ENCODE measurements around the gene FCSK. TPM values are rescaled to one million over a fixed set of nuclear protein-coding genes. Genes with fewer than 3 reads are reported as not detected.

FCSK gene
- total and polyA plus RNA-seq, 2 experiments from 2014 or later: 15.7 to 25.9 TPM

DNA sequence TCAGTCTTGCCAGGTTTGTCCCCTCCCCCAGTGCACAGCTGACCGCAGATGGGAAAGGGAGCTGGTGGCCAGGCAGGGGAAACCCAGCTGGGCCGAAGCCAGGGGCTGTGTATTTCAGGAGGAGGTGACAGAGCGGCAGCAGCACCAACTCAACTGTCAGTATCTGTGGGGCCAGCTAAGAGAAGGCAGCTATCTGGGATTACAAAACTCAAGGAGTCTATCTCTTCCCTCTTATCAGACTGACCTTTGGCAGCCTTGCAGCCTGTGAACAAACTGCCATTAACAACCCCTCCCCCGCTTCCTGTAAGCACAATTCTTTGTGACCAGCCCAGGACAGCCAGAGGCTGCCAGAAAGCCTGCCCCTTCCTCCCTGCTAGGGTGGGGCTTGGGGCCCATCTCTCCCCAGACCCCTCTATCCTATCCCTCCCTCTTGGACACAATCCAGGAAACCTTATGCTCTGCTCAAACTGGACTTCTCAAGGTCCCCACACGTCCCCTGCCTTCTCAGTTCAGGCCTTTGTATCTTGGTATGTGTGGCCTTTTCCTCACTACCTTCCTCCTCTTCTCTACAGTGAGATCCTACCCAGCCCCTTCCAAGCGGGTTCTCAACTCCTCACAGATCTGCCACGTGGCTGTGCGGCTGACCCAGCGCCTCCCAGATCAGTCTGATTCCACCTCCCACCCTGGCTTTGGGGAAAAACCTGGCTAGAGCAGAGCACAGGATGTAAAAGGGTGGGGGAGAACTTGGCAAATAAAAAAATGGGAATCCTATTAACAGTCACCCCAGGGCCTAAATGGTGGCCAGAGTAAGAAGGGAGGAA lies 26.0 kb upstream of the FCSK start:
- H2AFZ ChIP-seq: no peak overlapping the region
- DNase-seq (ENCODE audit: low spot score): peak; percentile 95
- H3K27ac ChIP-seq: peak overlapping the region; percentile 98
- H3K36me3 ChIP-seq (replicated peaks; ENCODE audit: insufficient read depth, low read depth): no peaks in the 10 kb centered on the region
- H3K27me3 ChIP-seq: no peaks in the 10 kb centered on the region
- peak overlapping the region; percentile 66 for H3K4me2 ChIP-seq
- no peaks in the 10 kb centered on the region for H3K9me3 ChIP-seq (ENCODE audit: low read depth)
- H3K79me2 ChIP-seq: peaks cover 78% of the 10 kb centered on the region
- no peak overlapping the region for H3K4me3 ChIP-seq
- TF ChIP-seq EZH2 (IDR thresholded peaks at IDR 0.05; ENCODE audit: borderline replicate concordance) (no peak), EZH2phosphoT487 (IDR thresholded peaks at IDR 0.05; ENCODE audit: low read depth, severe bottlenecking, unreplicated experiment) (no peak)
- TF ChIP-seq, protein P1, sequence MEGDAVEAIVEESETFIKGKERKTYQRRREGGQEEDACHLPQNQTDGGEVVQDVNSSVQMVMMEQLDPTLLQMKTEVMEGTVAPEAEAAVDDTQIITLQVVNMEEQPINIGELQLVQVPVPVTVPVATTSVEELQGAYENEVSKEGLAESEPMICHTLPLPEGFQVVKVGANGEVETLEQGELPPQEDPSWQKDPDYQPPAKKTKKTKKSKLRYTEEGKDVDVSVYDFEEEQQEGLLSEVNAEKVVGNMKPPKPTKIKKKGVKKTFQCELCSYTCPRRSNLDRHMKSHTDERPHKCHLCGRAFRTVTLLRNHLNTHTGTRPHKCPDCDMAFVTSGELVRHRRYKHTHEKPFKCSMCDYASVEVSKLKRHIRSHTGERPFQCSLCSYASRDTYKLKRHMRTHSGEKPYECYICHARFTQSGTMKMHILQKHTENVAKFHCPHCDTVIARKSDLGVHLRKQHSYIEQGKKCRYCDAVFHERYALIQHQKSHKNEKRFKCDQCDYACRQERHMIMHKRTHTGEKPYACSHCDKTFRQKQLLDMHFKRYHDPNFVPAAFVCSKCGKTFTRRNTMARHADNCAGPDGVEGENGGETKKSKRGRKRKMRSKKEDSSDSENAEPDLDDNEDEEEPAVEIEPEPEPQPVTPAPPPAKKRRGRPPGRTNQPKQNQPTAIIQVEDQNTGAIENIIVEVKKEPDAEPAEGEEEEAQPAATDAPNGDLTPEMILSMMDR (IDR thresholded peaks at IDR 0.05; ENCODE audit: poor library complexity): no peak
- WGBS (ENCODE audit: low lambda C conversion rate, missing lambda C conversion rate): 9% methylated on average over 9 of the region's 9 CpGs
- peaks cover 64% of the 10 kb centered on the region for H3K4me1 ChIP-seq (ENCODE audit: insufficient read depth)
- no peaks in the 10 kb centered on the region for H3K9me2 ChIP-seq (replicated peaks; ENCODE audit: insufficient read depth)
- peaks cover 6% of the 10 kb centered on the region for H4K20me1 ChIP-seq (ENCODE audit: insufficient read depth, poor library complexity, severe bottlenecking)

DNA sequence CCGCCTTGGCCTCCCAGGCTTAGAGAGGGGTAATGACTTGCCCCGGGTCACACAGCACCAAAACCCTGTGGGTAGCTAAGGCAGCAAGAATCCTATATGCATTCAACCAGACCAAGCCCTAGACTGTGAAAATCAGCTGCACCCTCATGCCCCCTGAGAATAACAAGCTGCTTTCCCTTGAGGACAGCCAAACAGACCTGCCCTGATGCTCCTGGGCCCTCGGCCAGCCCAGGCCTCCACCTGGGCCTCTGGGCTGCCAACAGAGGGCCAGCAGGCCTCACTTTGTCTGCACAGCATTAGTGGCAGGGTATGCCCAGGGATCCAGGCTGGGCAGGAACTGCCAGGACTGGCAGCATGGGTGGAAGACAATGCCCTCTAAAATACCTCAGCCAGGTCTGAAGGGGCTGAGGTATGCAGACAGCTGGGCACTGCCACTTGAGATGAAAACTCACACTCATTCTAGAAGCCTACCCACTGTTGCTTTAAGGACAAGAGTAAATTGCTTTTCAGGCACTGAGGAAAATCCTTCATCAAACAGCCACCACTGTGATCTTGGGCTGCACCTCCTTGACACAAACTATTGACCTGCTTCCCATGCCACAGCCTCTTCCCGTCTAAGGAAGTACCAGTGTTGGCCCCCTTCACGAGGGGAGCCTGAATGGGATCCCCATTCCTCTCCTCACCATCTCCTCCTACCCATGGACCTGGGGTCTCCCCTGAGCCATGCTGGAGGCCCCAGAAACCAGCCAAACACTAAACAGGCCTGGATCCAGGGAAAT lies 24.3 kb upstream of the FCSK start:
- Histone ChIP-seq H2AFZ (no peak overlapping the region), H3K27ac (peak overlapping the region; percentile 98), H4K20me1 (ENCODE audit: insufficient read depth, poor library complexity, severe bottlenecking) (peaks cover 6% of the 10 kb centered on the region), H3K9me2 (replicated peaks; ENCODE audit: insufficient read depth) (no peaks in the 10 kb centered on the region), H3K27me3 (no peaks in the 10 kb centered on the region), H3K4me3 (no peak overlapping the region), H3K9me3 (ENCODE audit: low read depth) (no peaks in the 10 kb centered on the region), H3K4me1 (ENCODE audit: insufficient read depth) (peaks cover 76% of the 10 kb centered on the region), H3K4me2 (peak overlapping the region; percentile 61), H3K36me3 (replicated peaks; ENCODE audit: insufficient read depth, low read depth) (no peaks in the 10 kb centered on the region), H3K79me2 (peaks cover 77% of the 10 kb centered on the region)
- DNase-seq (ENCODE audit: low spot score): no peak
- 70% methylated on average over 5 of the region's 5 CpGs for WGBS (ENCODE audit: low lambda C conversion rate, missing lambda C conversion rate)
- TF ChIP-seq, protein P1 (IDR thresholded peaks at IDR 0.05; ENCODE audit: poor library complexity): no peak
- TF ChIP-seq EZH2phosphoT487 (IDR thresholded peaks at IDR 0.05; ENCODE audit: low read depth, severe bottlenecking, unreplicated experiment) (no peak), EZH2 (IDR thresholded peaks at IDR 0.05; ENCODE audit: borderline replicate concordance) (no peak)

DNA sequence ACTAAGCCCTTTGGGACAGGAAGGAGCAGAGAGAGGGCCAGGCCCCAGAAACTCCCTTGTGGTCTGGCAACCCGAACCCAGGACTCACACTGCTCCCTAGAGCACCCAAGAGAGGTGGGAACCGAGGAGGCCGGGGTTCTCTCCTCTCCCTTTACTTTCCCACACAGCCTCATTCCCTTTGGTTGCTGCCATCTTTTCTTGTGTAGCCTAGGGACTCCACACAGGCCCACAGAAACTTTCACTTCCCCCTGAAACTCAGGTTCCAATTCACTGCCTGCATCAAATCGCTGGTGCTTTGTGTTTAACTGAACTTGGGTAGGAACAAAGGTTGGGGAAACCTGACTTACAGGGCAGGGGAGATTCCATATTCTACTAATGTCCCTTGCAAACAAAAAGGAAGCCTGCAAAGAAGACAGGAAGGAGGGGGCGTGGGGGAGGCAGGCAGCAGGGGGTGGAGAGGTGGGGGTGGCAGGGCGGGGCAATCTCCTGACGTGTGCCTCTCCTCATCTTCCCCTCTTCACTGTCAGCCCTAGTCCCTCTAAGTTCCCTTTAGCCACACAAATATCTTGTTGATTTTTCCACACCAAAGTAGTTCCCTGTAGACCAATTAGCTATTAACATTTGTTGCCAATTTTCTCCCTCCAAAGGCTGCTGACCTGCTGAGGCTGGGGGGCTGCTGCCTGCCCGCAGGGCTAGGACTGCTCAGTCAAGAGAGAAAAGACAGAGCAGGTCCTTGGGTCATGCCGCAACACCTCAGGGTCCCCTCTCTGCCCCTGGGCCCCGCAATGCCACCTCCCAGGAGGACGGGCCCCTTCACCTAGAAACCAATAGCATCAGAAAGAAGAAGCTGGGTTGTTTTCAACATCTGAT lies 23.5 kb upstream of the FCSK start:
- no peaks in the 10 kb centered on the region for H3K36me3 ChIP-seq (replicated peaks; ENCODE audit: insufficient read depth, low read depth)
- no peak overlapping the region for H2AFZ ChIP-seq
- H3K9me2 ChIP-seq (replicated peaks; ENCODE audit: insufficient read depth): no peaks in the 10 kb centered on the region
- H3K27ac ChIP-seq: peak overlapping the region; percentile 98
- DNase-seq (ENCODE audit: low spot score): peak; percentile 66
- H3K4me2 ChIP-seq: peak overlapping the region; percentile 61
- no peaks in the 10 kb centered on the region for H3K9me3 ChIP-seq (ENCODE audit: low read depth)
- H3K4me3 ChIP-seq: no peak overlapping the region
- peaks cover 6% of the 10 kb centered on the region for H4K20me1 ChIP-seq (ENCODE audit: insufficient read depth, poor library complexity, severe bottlenecking)
- TF ChIP-seq EZH2 (IDR thresholded peaks at IDR 0.05; ENCODE audit: borderline replicate concordance) (no peak), EZH2phosphoT487 (IDR thresholded peaks at IDR 0.05; ENCODE audit: low read depth, severe bottlenecking, unreplicated experiment) (no peak)
- TF ChIP-seq, protein P1 (IDR thresholded peaks at IDR 0.05; ENCODE audit: poor library complexity): no peak
- H3K79me2 ChIP-seq: peaks cover 77% of the 10 kb centered on the region
- 45% methylated on average over 10 of the region's 11 CpGs for WGBS (ENCODE audit: low lambda C conversion rate, missing lambda C conversion rate)
- peaks cover 78% of the 10 kb centered on the region for H3K4me1 ChIP-seq (ENCODE audit: insufficient read depth)
- no peaks in the 10 kb centered on the region for H3K27me3 ChIP-seq

Measured in hepatocyte (in vitro differentiated cells).